ENCODE data around the gene MAP3K4. TPM values are rescaled to one million over a fixed set of nuclear protein-coding genes. Genes with fewer than 3 reads are reported as not detected.

Gene MAP3K4
- total RNA-seq, 4 donors from 2014 or later = 22.5 to 38.0 (median 27.4) TPM

DNA sequence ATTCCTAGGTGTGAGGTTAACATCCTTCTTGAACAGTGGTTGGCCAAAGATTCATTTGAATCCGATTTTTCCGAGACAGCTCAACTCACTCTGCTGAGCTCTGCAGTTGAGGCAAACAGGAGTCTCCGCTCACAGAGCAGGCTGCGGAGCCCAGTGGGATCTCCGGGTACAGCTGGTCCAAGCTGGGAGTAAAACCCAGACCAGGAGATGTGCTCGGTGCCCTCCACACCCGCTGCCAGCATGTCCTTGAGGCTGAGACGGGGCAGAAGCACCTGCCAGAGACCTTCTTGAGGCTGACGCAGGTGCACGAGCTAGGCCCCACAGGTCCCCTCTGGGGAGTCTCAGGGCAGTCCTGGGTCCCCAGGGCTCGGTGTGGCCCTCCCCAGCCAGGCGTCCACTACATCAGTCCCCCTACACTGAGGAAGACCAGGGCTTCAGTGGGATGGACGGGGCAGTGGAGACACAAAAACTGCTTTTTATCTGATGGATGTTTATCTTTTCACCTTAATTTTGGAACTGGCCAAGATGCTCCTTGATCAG lies 163.3 kb downstream of the MAP3K4 start:
- Histone ChIP-seq H3K36me3 (peaks cover 0 to 22% (median 0%) of the 10 kb centered on the region in 3 donors), H3K27me3 (no peaks in the 10 kb centered on the region), H3K27ac (no peak overlapping the region), H3K9me3 (no peaks in the 10 kb centered on the region), H3K4me3 (no peak overlapping the region), H3K4me1 (no peaks in the 10 kb centered on the region)
- 87 to 94% methylated on average over 6 to 7 of the region's 13 CpGs for WGBS, 2 donors
- DNase-seq = no peak
- no peak for TF ChIP-seq POLR2A (IDR thresholded peaks at IDR 0.05)
- intact Hi-C loops (cut with DNase I) = loop anchor here (5.0 kb wide), 1 partner anchor 217 kb away; no protein-coding TSS in a partner anchor

DNA sequence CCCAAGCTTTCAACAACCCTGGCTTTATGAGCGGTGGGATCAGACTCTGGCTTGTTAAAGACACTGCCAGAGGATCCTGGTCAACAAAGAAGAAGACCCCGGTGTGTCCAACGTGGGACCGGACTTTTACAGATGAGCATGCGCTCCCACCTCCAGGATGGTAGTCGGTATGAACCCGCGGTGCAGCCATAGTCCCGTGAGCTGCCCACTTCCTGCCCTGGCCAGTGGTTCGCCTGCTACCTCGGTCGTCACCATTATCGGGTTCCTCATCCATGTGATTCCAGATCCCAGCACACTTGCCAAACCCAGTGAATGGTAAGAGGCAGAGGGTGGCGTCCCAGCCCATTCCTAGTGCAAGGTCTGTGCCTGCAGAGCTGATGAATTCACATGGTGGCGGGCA lies 169.6 kb downstream of the MAP3K4 start:
- no peaks in the 10 kb centered on the region for H3K9me3 ChIP-seq
- no peaks in the 10 kb centered on the region for H3K4me1 ChIP-seq
- peaks cover 0 to 41% (median 7%) of the 10 kb centered on the region in 3 donors for H3K36me3 ChIP-seq
- no peak overlapping the region for H3K4me3 ChIP-seq
- no peak for DNase-seq
- intact Hi-C loops (cut with DNase I) = no loop called here
- WGBS, 2 donors = 96% methylated on average over 10 to 14 of the region's 15 CpGs
- no peak for TF ChIP-seq POLR2A (IDR thresholded peaks at IDR 0.05)
- TF ChIP-seq, protein P1, sequence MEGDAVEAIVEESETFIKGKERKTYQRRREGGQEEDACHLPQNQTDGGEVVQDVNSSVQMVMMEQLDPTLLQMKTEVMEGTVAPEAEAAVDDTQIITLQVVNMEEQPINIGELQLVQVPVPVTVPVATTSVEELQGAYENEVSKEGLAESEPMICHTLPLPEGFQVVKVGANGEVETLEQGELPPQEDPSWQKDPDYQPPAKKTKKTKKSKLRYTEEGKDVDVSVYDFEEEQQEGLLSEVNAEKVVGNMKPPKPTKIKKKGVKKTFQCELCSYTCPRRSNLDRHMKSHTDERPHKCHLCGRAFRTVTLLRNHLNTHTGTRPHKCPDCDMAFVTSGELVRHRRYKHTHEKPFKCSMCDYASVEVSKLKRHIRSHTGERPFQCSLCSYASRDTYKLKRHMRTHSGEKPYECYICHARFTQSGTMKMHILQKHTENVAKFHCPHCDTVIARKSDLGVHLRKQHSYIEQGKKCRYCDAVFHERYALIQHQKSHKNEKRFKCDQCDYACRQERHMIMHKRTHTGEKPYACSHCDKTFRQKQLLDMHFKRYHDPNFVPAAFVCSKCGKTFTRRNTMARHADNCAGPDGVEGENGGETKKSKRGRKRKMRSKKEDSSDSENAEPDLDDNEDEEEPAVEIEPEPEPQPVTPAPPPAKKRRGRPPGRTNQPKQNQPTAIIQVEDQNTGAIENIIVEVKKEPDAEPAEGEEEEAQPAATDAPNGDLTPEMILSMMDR (IDR thresholded peaks at IDR 0.05) = no peak
- no peak overlapping the region for H3K27ac ChIP-seq
- no peaks in the 10 kb centered on the region for H3K27me3 ChIP-seq

DNA sequence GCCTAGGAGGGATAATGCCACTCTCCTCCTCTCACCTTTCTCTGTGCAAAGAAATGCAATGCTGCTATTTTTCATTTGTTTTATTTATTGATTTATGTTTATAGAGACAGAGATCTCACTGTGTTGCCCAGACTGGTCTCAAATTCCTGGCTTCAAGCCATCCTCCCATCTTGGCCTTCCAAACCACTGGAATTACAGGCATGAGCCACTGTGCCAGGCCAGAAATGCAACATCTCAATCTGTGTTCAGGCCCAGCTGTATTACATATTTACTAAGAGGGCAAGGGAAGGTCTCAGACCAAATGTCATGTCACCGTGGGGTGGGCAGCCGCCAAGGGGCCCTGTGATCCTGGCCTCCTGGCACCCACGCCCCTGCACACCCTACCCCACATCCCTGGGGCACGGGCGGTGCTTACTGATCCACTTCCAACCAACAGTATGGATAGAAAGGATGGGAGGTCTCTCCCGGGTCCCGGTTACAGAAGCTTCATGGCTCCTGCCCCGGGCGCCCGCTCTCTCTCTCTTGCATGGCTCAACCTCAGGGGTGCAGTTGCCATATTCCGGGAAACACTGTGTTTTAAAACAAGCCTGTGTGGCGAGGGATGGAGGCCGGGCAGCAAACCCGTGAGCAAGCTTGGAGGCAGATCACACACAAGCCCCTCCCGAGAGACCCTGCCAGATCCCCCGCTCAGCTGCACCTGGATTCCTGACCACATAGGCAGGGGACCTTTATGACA lies 170.5 kb downstream of the MAP3K4 start:
- 89 to 90% methylated on average over 10 to 13 of the region's 16 CpGs for WGBS, 2 donors
- DNase-seq = no peak

DNA sequence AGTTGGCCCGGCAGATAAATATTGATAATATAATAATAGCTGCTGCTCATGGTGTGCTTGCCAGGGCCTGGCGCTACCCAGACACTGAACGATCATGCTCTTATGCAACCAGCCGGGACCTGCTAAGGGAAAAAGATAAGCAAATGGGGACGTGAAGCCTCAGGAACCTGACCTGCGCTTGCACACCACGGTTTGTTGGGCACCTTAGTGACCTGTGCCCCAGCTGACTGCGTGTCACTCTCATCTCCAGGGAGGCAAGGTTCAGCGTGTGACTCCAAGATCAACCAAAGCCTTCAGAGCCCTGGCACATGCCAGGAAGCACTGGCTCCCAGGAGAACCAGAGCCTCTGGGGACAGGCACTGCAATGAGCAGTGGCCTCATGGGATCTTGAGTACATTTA lies 171.2 kb downstream of the MAP3K4 start:
- Histone ChIP-seq H3K4me3 (no peak overlapping the region), H3K9me3 (no peaks in the 10 kb centered on the region), H3K36me3 (peaks cover 0 to 41% (median 7%) of the 10 kb centered on the region in 3 donors), H3K27me3 (no peaks in the 10 kb centered on the region), H3K4me1 (no peaks in the 10 kb centered on the region), H3K27ac (no peak overlapping the region)
- DNase-seq = no peak
- TF ChIP-seq, protein P1 (IDR thresholded peaks at IDR 0.05) = no peak
- intact Hi-C loops (cut with DNase I) = no loop called here
- 78 to 87% methylated on average over 7 of the region's 9 CpGs for WGBS, 2 donors

More for the DNA sequence above, 170.5 kb downstream of the MAP3K4 start:
- Histone ChIP-seq H3K27me3 (no peaks in the 10 kb centered on the region), H3K9me3 (no peaks in the 10 kb centered on the region), H3K4me1 (no peaks in the 10 kb centered on the region), H3K36me3 (peaks cover 0 to 41% (median 7%) of the 10 kb centered on the region in 3 donors), H3K27ac (no peak overlapping the region), H3K4me3 (no peak overlapping the region)
- intact Hi-C loops (cut with DNase I) = no loop called here
- TF ChIP-seq, protein P1 (IDR thresholded peaks at IDR 0.05) = no peak
- no peak for TF ChIP-seq POLR2A (IDR thresholded peaks at IDR 0.05)

DNA sequence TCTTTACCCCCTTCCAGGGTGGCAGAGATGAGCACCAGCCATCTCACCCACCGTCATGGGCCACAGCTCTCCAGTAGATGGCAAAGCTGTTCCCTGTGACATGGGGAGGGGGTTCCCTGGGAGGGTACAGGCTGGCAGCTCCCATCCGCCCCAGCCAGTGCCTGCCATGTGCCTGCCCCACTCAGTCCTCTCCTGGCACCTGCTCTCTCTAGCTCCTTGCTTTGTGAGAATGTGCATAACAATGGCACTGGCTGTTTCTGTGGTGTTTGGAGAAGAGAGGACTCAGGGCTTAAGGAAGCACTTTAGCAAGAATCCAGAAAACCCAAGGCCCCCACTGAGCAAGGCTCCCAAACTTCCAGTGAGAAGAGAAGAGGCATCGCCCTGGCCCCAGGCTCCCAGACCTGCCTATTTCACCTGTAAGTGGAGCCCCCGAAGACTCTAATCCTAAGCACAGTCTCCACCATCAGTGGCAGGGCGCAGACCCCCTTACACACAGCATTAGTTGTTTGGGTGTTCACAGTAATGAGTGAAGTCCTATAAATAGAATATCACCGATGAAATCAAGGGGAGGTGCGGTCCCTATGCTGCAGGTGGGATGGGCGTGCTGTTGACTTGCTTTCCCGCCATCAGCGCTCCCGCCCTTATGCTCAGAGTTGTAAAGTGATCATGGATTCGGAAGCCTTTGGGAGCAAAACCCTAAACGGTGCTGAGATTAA lies 172.1 kb downstream of the MAP3K4 start:
- Histone ChIP-seq H3K4me3 (no peak overlapping the region), H3K36me3 (peaks cover 0 to 41% (median 7%) of the 10 kb centered on the region in 3 donors), H3K4me1 (peaks cover 0 to 4% (median 0%) of the 10 kb centered on the region in 3 donors), H3K27me3 (no peaks in the 10 kb centered on the region), H3K27ac (no peak overlapping the region), H3K9me3 (no peaks in the 10 kb centered on the region)
- intact Hi-C loops (cut with DNase I) = no loop called here
- TF ChIP-seq, protein P1 (IDR thresholded peaks at IDR 0.05) = no peak
- TF ChIP-seq POLR2A (IDR thresholded peaks at IDR 0.05) = no peak
- no peak for DNase-seq
- WGBS, 2 donors = 87 to 91% methylated on average over 11 of the region's 13 CpGs

Measured in esophagus squamous epithelium (tissue), 5 donors.